Head of caudate nucleus (tissue), 42 donors: ENCODE measurements around the gene RAB5B.

Experiments
- DNase-seq, 42 donors: peaks; one replicate each; pipeline versions ENCODE4 v3.0.0 to v3.0.0-alpha.2; 2020 to 2021; ENCODE audit warnings: mixed read lengths in 7 of 42
- intact Hi-C: fragments of 100-400 bp; cut with DNase I; formaldehyde crosslinking; loops from one replicate; pipeline ENCODE4 v1.15.0; 2022

RAB5B gene

GRCh38 chr12:55973599-55974307 is at the start of gene RAB5B:
TSS of gene RAB5B (plus strand) at chr12:55974078. CDS start at chr12:55986961, 12,883 bp downstream.
- peak; percentile 96 to 100 (median 100) for DNase-seq
- intact Hi-C loops, result loop anchor here (5.0 kb wide), 1 partner anchor 46 kb away; the partner anchor contains the start of gene PYM1

- intact Hi-C loops, result loop anchor here (5.0 kb wide), 2 partner anchors 47 to 198 kb away; partner anchors contain the start of genes CD63 and RAB5B
- no peak for DNase-seq
Observed at GRCh38 chr12:55925371-55925770, 48.5 kb upstream of the RAB5B start.

- DNase-seq, result peak in 2 of 42 donors; percentile 23 to 29
- intact Hi-C loops, result loop anchor here (1.0 to 5.0 kb wide), 3 partner anchors 46 to 199 kb away; partner anchors contain the start of genes CD63 and RAB5B
Observed at GRCh38 chr12:55925870-55926737, 47.8 kb upstream of the RAB5B start.

GRCh38 chr12:55926738-55927587 is 46.9 kb upstream of the RAB5B start:
- intact Hi-C loops, result loop anchor here (1.0 to 5.0 kb wide), 3 partner anchors 45 to 200 kb away; partner anchors contain the start of genes CD63 and RAB5B

GRCh38 chr12:55927588-55928502 is 46.0 kb upstream of the RAB5B start, which contains the start of gene PYM1:
TSS of gene PYM1 (minus strand) at chr12:55927894. CDS start at chr12:55927761, 133 bp downstream.
- intact Hi-C loops, result loop anchor here (5.0 kb wide), 2 partner anchors 44 to 201 kb away; partner anchors contain the start of genes CD63 and RAB5B

More at GRCh38 chr12:55926738-55927587, 46.9 kb upstream of the RAB5B start:
- DNase-seq, result peak; percentile 77 to 96 (median 90)

GRCh38 chr12:55929306-55929791 is 44.5 kb upstream of the RAB5B start:
- intact Hi-C loops, result loop anchor here (5.0 kb wide), 2 partner anchors 43 to 202 kb away; partner anchors contain the start of genes CD63 and RAB5B
- DNase-seq, result peak in 23 of 42 donors; percentile 15 to 67 (median 38)

More at GRCh38 chr12:55927588-55928502, 46.0 kb upstream of the RAB5B start, which contains the start of gene PYM1:
- peak; percentile 43 to 84 (median 67) for DNase-seq

GRCh38 chr12:55930771-55931316 is 43.0 kb upstream of the RAB5B start, which contains the start of gene DGKA:
TSS of gene DGKA (plus strand) at chr12:55931162. CDS start at chr12:55936504, 5,342 bp downstream.
- DNase-seq, result peak in 19 of 42 donors; percentile 11 to 67 (median 40)
- intact Hi-C loops, result no loop called here

- intact Hi-C loops, result no loop called here
- peak in 10 of 42 donors; percentile 5 to 51 (median 18) for DNase-seq
Observed at GRCh38 chr12:55931317-55931779, 42.5 kb upstream of the RAB5B start.

- intact Hi-C loops, result no loop called here
- peak in 38 of 42 donors; percentile 23 to 74 (median 53) for DNase-seq
Observed at GRCh38 chr12:55931780-55932550, 41.9 kb upstream of the RAB5B start.

GRCh38 chr12:55932551-55932910 is 41.3 kb upstream of the RAB5B start:
- intact Hi-C loops, result no loop called here
- peak in 3 of 42 donors; percentile 18 to 40 (median 28) for DNase-seq

GRCh38 chr12:55933169-55933798 is 40.6 kb upstream of the RAB5B start:
- no peak for DNase-seq
- intact Hi-C loops, result no loop called here

- intact Hi-C loops, result no loop called here
- no peak for DNase-seq
Observed at GRCh38 chr12:55933799-55934742, 39.8 kb upstream of the RAB5B start.

- no peak for DNase-seq
- intact Hi-C loops, result no loop called here
Observed at GRCh38 chr12:55934773-55935172, 39.1 kb upstream of the RAB5B start.

- intact Hi-C loops, result no loop called here
Observed at GRCh38 chr12:55935738-55936151, 38.1 kb upstream of the RAB5B start.

More at GRCh38 chr12:55935738-55936151, 38.1 kb upstream of the RAB5B start:
- DNase-seq, result peak in 5 of 42 donors; percentile 8 to 40 (median 17)
